HepG2 (cell line): ENCODE results near the gene PTTG1. TPM values are rescaled to one million over a fixed set of nuclear protein-coding genes. Genes with fewer than 3 reads are reported as not detected.

ENCODE experiments used
- DNMT1 ChIP-seq: sonication (generic); formaldehyde crosslinking; IDR thresholded peaks from 2 replicates; pipeline ENCODE4 v1.5.1; 2020; ENCODE audit warnings: mild to moderate bottlenecking, missing genetic modification reagents
- EP300 ChIP-seq, 3 experiments: sonication (generic) in 1 of 3; formaldehyde crosslinking in 1 of 3; IDR thresholded peaks; 2 replicates each; pipeline versions ENCODE4 v1.5.1 to v1.6.1; 2011 to 2020; ENCODE audit warnings: low read depth in 2 of 3, low read length in 2 of 3, borderline replicate concordance in 1 of 3, improper control_type of control experiment in 1 of 3, mild to moderate bottlenecking in 1 of 3, missing genetic modification reagents in 1 of 3, moderate library complexity in 1 of 3
- HOXD1 ChIP-seq: sonication (generic); formaldehyde crosslinking; IDR thresholded peaks from 2 replicates; pipeline ENCODE4 v1.5.0; 2020; ENCODE audit warnings: missing genetic modification reagents
- NCOA1 ChIP-seq: sonication (generic); formaldehyde crosslinking; IDR thresholded peaks from 2 replicates; pipeline ENCODE4 v1.9.0; 2021; ENCODE audit warnings: missing genetic modification reagents
- NFYB ChIP-seq: sonication (generic); formaldehyde crosslinking; IDR thresholded peaks from 2 replicates; pipeline ENCODE4 v1.4.0; 2020; ENCODE audit warnings: missing genetic modification reagents
- RBAK ChIP-seq: sonication (generic); formaldehyde crosslinking; IDR thresholded peaks from 2 replicates; pipeline ENCODE4 v1.5.1; 2020; ENCODE audit warnings: mild to moderate bottlenecking, missing genetic modification reagents
- RBM22 ChIP-seq: fragments of 200-400 bp; formaldehyde crosslinking; optimal IDR thresholded peaks from 2 replicates; pipeline ENCODE3; 2017; ENCODE audit warnings: mild to moderate bottlenecking, low read length, moderate library complexity
- SRY ChIP-seq: sonication (generic); formaldehyde crosslinking; IDR thresholded peaks from 2 replicates; pipeline ENCODE4 v1.8.0; 2022; ENCODE audit warnings: mild to moderate bottlenecking, missing genetic modification reagents
- THAP11 ChIP-seq: IDR thresholded peaks from 2 replicates; pipeline ENCODE4 v1.6.1; 2016; ENCODE audit warnings: missing biosample characterization, missing genetic modification reagents
- ZNF256 ChIP-seq: sonication (generic); formaldehyde crosslinking; conservative IDR thresholded peaks from 2 replicates; pipeline ENCODE4 v1.4.0; 2020; ENCODE audit warnings: missing genetic modification reagents
- ZNF670 ChIP-seq: sonication (generic); formaldehyde crosslinking; IDR thresholded peaks from 2 replicates; pipeline ENCODE4 v1.8.0; 2022; ENCODE audit warnings: mild to moderate bottlenecking, missing genetic modification reagents, borderline replicate concordance
- ZNF782 ChIP-seq: sonication (generic); formaldehyde crosslinking; IDR thresholded peaks from 2 replicates; pipeline ENCODE4 v1.4.0; 2020; ENCODE audit warnings: missing genetic modification reagents, mild to moderate bottlenecking, borderline replicate concordance
- polyA plus RNA-seq, 8 experiments: library from polyadenylated mRNA; depleted of rRNA in 3 of 8; stranded (reverse) in 7 of 8; unstranded in 1 of 8; fragments of >200 nt; fragmentation: Illumina TruSeq in 4 of 8; extraction: Trizol in 4 of 8; gene quantifications; 2 replicates each; pipeline versions ENCODE4 v1.2.1 to v1.2.3, GENCODE V29; 2011 to 2016; ENCODE audit warnings: low read depth in 4 of 8, missing spikeins in 1 of 8, mixed read lengths in 1 of 8; ENCODE audit not compliant: insufficient read depth in 1 of 8
- total RNA-seq, 5 experiments: library from RNA; depleted of rRNA; stranded (reverse); fragments of >200 nt; fragmentation: Illumina TruSeq; extraction: Trizol; gene quantifications; 2 replicates each; pipeline ENCODE4 v1.2.3, GENCODE V29; 2016; ENCODE audit warnings: low read depth in 1 of 5
- TF ChIP-seq, protein P1 (sequence below): sonication (generic); formaldehyde crosslinking; IDR thresholded peaks from one replicate; pipeline ENCODE4 v1.5.1; 2020; ENCODE audit warnings: mild to moderate bottlenecking, missing genetic modification reagents; ENCODE audit errors: not compliant biosample characterization
- TF ChIP-seq, protein P2 (sequence below): sonication (generic); formaldehyde crosslinking; IDR thresholded peaks from 2 replicates; pipeline ENCODE4 v1.4.0; 2020; ENCODE audit warnings: mild to moderate bottlenecking, missing genetic modification reagents, borderline replicate concordance
- TF ChIP-seq, protein P3 (sequence below): sonication (generic); formaldehyde crosslinking; IDR thresholded peaks from 2 replicates; pipeline ENCODE4; 2020; ENCODE audit warnings: missing genetic modification reagents, mild to moderate bottlenecking, borderline replicate concordance

Gene PTTG1
- total and polyA plus RNA-seq, 2 of the 13 experiments (the other 11 are each of a cell fraction or from before 2014, with no cell fraction given): 102 to 161 TPM

DNA sequence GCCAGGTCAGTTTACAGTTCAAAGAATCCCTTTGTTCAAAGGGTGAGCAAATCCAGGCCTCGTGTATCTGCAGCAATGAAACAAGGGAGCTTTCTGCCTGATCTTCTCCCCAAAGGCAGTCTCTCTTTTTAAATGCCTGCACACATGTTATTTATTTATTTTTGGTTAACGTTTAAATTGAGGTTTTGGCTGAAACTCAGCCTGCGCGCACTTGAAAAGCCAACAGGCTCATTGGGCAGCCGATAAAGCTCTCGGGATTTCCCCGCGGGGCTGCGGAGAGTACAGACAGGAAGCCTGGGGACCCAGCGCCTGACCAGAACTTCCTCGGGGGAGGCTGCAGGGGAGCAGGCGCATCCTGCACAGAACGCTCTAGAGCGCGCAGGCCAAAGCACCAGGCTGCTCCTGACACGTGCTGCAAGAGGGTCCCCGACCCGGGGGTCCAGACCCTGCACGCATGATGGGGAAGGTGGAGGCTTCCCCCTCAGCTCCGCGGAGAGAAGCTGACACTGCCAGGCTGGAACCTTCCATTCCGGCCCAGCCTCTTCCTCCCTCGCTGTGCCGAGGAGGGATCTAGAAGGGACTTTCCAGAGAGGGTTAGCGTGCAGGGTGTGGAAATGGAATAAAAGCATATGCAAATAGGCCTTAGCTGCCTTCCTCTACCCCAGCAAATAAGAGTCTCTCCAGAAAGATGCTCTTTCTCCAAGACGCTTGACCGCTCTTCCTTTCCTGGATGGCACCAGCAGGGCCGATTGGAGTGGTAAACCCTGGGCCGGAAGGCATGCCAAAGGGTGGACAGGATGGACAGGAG lies 46.1 kb downstream of the PTTG1 start (continued):
- TF ChIP-seq, protein P1, sequence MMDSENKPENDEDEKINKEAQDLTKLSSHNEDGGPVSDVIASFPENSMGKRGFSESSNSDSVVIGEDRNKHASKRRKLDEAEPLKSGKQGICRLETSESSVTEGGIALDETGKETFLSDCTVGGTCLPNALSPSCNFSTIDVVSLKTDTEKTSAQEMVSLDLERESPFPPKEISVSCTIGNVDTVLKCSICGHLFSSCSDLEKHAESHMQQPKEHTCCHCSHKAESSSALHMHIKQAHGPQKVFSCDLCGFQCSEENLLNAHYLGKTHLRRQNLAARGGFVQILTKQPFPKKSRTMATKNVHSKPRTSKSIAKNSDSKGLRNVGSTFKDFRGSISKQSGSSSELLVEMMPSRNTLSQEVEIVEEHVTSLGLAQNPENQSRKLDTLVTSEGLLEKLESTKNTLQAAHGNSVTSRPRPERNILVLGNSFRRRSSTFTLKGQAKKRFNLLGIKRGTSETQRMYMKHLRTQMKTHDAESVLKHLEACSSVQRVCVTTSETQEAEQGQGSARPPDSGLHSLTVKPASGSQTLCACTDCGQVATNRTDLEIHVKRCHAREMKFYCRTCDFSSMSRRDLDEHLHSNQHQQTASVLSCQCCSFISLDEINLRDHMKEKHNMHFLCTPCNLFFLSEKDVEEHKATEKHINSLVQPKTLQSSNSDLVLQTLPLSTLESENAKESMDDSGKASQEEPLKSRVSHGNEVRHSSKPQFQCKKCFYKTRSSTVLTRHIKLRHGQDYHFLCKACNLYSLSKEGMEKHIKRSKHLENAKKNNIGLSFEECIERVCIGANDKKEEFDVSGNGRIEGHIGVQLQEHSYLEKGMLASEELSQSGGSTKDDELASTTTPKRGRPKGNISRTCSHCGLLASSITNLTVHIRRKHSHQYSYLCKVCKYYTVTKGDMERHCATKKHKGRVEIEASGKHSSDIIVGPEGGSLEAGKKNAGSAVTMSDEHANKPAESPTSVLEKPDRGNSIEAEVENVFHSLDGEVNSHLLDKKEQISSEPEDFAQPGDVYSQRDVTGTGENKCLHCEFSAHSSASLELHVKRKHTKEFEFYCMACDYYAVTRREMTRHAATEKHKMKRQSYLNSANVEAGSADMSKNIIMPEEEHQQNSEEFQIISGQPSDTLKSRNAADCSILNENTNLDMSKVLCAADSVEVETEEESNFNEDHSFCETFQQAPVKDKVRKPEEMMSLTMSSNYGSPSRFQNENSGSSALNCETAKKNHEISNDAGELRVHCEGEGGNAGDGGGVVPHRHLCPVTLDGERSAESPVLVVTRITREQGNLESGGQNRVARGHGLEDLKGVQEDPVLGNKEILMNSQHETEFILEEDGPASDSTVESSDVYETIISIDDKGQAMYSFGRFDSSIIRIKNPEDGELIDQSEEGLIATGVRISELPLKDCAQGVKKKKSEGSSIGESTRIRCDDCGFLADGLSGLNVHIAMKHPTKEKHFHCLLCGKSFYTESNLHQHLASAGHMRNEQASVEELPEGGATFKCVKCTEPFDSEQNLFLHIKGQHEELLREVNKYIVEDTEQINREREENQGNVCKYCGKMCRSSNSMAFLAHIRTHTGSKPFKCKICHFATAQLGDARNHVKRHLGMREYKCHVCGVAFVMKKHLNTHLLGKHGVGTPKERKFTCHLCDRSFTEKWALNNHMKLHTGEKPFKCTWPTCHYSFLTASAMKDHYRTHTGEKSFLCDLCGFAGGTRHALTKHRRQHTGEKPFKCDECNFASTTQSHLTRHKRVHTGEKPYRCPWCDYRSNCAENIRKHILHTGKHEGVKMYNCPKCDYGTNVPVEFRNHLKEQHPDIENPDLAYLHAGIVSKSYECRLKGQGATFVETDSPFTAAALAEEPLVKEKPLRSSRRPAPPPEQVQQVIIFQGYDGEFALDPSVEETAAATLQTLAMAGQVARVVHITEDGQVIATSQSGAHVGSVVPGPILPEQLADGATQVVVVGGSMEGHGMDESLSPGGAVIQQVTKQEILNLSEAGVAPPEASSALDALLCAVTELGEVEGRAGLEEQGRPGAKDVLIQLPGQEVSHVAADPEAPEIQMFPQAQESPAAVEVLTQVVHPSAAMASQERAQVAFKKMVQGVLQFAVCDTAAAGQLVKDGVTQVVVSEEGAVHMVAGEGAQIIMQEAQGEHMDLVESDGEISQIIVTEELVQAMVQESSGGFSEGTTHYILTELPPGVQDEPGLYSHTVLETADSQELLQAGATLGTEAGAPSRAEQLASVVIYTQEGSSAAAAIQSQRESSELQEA (CRISPR knock-in tag): no peak
- TF ChIP-seq DNMT1: no peak
- peak; percentile 69; the same call in 1 of the 2 replicates for TF ChIP-seq HOXD1
- peak; percentile 90 for TF ChIP-seq ZNF670 (CRISPR knock-in tag)
- TF ChIP-seq THAP11 (CRISPR knock-in tag): no peak; the same call in none of the 2 replicates
- TF ChIP-seq, protein P2, sequence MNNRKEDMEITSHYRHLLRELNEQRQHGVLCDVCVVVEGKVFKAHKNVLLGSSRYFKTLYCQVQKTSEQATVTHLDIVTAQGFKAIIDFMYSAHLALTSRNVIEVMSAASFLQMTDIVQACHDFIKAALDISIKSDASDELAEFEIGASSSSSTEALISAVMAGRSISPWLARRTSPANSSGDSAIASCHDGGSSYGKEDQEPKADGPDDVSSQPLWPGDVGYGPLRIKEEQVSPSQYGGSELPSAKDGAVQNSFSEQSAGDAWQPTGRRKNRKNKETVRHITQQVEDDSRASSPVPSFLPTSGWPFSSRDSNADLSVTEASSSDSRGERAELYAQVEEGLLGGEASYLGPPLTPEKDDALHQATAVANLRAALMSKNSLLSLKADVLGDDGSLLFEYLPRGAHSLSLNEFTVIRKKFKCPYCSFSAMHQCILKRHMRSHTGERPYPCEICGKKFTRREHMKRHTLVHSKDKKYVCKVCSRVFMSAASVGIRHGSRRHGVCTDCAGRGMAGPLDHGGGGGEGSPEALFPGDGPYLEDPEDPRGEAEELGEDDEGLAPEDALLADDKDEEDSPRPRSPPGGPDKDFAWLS (CRISPR knock-in tag): no peak
- TF ChIP-seq SRY (CRISPR knock-in tag): peak; percentile 92; the same call in 1 of the 2 replicates
- 0 out of 2 replicates have a peak, but pooled peaks have one; percentile 40 for TF ChIP-seq NCOA1
- peak in 1 of 2 experiments; percentile 78; a peak in 2 of 4 replicates for TF ChIP-seq EP300 (IDR thresholded peaks at IDR 0.05; ENCODE audit: low read depth in 2 of 2, low read length in 2 of 2)
- TF ChIP-seq EP300 (CRISPR knock-in tag; IDR thresholded peaks at IDR 0.05; ENCODE audit: borderline replicate concordance): peak; percentile 73; the same call in 1 of the 2 replicates
- TF ChIP-seq ZNF256 (CRISPR knock-in tag): 0 out of 2 replicates have a peak, but pooled peaks have one; percentile 49
- no peak for TF ChIP-seq RBAK (CRISPR knock-in tag)
- TF ChIP-seq ZNF782: 0 out of 2 replicates have a peak, but pooled peaks have one; percentile 68
- TF ChIP-seq, protein P3, sequence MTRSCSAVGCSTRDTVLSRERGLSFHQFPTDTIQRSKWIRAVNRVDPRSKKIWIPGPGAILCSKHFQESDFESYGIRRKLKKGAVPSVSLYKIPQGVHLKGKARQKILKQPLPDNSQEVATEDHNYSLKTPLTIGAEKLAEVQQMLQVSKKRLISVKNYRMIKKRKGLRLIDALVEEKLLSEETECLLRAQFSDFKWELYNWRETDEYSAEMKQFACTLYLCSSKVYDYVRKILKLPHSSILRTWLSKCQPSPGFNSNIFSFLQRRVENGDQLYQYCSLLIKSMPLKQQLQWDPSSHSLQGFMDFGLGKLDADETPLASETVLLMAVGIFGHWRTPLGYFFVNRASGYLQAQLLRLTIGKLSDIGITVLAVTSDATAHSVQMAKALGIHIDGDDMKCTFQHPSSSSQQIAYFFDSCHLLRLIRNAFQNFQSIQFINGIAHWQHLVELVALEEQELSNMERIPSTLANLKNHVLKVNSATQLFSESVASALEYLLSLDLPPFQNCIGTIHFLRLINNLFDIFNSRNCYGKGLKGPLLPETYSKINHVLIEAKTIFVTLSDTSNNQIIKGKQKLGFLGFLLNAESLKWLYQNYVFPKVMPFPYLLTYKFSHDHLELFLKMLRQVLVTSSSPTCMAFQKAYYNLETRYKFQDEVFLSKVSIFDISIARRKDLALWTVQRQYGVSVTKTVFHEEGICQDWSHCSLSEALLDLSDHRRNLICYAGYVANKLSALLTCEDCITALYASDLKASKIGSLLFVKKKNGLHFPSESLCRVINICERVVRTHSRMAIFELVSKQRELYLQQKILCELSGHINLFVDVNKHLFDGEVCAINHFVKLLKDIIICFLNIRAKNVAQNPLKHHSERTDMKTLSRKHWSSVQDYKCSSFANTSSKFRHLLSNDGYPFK (CRISPR knock-in tag): peak; percentile 66; the same call in 1 of the 2 replicates
- no peak for TF ChIP-seq RBM22
- TF ChIP-seq NFYB: peak; percentile 28; the same call in 1 of the 2 replicates
